DMS114 treated with DMSO at 0.1 percent for 48 hours (cell line): ENCODE results near the gene LMF1.
"Not testable (repeated sequence)": the region's sequence is repeated elsewhere in the genome, so short reads cannot be mapped to it uniquely, and the experiment has no call there.

Experiments
- DNase-seq: peaks from one replicate; lab custom pipeline; 2025; ENCODE audit not compliant: unreplicated experiment; lab: John Stamatoyannopoulos, UW

The LMF1 gene

DNA sequence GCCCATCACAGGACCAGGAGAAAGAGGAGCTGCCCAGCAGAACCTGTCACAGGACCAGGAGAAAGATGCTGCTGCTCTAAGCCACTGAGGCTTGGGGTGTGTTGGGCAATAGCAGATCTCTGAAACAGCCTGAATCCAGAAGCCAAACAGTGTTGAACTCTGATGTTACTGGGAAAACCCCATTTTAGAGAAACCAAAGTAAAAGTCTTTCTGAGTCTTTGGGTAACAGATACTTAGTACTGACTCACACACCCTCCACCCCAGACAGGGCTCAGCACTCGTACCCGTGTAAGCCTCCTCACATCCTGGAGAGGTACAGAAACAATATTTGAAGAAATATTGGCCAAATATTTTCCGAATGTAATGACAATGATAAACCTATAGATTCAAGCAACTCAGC is 87.4 kb downstream of the LMF1 start:
- no peak for DNase-seq

DNA sequence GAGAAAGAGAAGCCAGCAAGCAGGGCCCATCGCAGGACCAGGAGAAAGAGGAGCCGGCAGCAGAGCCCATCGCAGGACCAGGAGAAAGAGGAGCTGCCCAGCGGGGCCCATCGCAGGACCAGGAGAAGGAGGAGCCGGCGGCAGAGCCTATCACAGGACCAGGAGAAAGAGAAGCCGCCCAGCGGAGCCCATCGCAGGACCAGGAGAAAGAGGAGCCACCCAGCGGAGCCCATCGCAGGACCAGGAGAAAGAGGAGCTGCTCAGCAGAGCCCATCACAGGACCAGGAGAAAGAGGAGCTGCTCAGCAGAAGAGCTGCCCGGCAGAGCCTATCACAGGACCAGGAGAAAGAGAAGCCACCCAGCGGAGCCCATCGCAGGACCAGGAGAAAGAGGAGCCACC is 88.1 kb downstream of the LMF1 start:
- not testable (repeated sequence) for DNase-seq

DNA sequence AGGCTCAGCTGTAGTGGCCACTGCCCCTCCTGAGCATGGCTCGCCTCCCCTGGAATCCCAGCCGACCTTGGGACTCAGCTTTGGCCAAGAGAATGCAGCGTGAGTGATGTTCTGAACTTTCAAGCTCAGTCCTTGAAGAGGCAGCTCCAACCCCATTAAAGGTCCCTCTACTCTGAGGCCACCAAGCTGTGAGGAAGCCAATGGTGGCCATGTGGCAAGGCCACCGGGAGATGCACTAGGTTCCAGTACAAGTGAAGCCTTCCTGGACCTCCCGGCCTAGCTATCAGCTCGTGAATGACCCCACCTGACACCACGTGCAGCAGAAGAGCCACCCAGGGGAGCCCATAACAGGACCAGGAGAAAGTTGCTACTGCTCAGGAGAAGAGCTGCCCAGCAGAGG is 88.5 kb downstream of the LMF1 start:
- DNase-seq: no peak

DNA sequence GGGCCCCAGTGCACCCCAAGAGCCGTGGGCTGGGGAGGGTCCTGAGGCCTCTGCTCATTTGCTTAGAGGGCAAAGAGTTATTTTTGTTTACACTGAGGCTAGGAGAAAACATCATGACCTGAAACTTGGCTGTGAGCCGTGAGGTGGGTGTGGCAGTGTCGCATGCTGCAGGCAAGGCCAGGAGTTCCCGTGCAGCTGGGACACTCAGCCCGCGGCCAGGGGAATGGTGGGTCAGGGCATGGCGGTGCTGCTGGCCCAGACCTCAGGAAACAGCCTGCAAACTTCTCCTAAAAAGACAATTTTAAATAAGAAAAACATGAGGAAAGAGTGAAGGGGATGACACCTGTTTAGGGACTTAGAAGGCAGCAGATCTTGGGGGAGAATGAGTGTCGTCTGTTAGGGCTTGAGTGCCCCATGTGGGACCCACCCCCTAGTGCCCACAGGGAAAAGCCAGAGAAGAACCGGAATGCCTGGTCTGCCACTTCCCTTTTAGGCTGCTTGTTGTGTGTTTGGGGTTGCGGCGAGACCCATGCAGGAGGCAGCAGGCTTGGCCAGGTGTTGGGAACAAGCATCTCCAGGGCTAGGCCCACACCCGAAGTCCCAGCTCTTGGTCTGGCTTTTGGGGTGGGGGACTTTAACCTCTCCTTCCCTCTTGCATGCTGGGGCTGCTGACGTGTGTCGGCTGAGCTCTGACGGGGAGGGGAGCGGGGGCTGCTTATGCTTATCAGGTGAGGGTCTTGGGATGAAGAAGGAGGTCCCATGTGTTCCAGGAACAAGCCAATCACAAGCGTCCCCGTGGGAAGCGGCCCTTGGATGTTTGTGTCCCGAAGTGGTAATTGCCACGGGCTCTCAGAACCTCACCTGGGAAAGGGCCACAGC is 89.3 kb downstream of the LMF1 start:
- no peak for DNase-seq

DNA sequence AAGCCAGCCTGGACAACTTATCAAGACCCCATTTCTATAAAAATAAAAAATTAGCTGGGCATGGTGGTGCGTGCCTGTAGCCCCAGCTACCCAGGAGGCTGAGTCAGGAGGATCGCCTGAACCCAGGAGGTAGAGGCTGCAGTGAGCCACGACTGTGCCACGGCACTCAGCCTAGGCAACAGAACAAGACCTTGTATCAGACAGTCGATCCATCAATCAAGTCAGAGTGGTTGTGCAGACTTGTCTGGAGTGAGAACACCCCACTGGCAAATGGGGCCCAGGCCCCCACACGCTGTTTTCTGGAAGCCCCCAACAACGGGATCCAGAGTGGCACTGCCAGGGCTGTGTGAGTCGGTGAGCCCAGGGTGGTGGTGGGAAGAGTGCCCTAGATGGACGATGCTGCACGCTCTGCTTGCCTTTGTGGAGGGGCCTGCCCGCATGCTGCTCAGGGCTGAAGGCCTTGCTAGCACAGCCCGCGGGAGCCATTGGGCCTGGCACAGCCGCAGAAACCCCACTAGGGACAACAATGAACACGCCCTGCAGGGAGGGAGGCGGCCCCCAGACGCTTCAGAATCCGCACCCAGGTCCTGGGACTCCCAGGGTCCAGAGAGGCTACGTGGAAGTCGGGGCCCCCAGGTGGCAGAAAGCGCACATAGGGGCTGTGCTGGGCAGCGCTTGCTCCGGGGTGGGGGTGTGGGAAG is 90.2 kb downstream of the LMF1 start:
- DNase-seq: no peak

DNA sequence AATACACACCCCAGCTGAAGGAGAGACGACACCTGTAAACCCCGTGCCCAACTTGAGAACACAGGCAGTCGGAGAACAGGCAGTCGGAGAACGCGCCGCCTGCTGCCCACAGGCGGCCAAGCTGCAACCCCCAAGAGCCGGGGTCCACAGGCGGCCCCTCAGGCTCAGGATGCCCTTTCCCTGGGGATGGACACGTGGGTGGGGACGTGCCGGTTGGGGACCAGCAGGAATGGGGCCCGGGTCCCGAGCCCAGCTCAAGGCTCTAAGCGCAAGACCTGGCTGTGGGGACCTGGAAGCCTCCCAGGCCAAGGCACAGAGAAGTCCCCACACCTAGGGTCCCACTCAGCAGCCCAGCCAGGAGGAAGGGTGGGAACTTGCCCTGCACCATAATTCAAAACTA is 90.8 kb downstream of the LMF1 start:
- no peak for DNase-seq

DNA sequence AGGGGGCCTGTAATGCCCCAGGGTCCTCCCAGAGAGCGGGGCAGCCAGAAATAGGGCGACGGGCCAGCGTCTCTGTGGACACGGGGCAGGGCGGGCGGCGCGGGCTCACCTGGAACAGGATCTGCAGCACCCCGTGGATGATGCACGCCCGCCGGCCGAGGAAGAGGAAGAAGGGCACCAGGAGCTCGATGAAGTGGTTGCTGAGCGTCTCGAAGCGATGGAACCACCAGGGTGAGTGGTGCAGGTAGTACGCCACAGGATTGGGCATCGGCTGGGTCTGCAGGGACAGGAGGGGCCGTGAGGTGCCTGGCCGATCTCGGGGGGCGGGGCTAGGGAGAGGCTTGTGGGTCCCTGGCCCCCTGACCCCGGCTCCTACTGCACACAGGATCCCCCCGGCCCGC is 91.3 kb downstream of the LMF1 start:
- DNase-seq: no peak

DNA sequence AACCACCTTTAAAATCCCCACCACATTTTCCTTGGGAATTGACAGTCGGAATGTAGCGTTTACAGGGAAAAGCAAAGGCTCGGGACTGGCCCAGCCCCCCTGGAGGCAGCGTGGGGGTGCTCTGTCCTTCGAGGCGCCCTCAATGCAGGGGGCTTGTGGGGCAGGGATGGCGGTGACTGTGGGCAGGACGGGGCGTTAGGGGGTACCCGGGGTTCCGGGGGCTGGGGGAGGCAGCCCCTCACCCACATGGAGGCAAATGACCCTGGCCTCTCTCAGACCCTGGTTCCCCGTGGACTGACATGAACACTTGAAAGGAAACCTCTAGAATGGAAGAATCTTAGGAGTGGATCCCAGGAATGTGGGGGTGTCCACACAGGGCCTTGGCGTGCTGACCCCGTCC is 91.9 kb downstream of the LMF1 start:
- DNase-seq: no peak

DNA sequence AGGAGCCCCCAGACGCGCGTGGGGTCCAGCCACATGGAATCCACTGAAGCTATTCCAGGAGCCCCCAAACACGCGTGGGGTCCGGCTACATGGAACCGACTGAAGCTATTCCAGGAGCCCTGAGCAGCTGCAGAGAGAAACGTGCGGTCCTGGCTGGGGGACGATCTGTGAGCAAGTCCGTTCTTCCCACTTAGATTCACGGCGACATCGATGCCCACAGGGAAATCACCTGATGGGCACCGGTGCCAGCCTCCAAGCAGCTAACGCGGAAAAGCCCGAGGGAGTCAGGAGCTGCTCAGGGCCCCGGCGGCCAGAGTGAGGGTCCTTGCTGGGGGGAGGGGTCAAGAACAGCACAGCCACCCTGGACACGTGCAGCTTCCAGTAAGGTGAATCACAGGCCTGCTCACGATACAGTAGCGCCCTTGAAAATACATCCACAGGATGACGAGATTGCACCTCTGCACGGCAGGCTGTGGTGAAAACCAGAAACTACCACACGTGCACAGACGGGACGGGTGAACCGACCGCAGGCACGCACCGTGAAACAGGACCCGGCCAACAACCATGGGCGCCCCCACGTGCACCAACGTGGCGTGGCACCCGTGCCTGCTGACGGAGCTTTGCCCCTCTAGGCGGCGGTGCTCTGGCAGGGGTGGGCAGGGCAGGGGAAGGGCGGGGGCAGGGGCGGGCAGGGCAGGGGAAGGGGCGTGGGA is 92.6 kb downstream of the LMF1 start:
- no peak for DNase-seq

DNA sequence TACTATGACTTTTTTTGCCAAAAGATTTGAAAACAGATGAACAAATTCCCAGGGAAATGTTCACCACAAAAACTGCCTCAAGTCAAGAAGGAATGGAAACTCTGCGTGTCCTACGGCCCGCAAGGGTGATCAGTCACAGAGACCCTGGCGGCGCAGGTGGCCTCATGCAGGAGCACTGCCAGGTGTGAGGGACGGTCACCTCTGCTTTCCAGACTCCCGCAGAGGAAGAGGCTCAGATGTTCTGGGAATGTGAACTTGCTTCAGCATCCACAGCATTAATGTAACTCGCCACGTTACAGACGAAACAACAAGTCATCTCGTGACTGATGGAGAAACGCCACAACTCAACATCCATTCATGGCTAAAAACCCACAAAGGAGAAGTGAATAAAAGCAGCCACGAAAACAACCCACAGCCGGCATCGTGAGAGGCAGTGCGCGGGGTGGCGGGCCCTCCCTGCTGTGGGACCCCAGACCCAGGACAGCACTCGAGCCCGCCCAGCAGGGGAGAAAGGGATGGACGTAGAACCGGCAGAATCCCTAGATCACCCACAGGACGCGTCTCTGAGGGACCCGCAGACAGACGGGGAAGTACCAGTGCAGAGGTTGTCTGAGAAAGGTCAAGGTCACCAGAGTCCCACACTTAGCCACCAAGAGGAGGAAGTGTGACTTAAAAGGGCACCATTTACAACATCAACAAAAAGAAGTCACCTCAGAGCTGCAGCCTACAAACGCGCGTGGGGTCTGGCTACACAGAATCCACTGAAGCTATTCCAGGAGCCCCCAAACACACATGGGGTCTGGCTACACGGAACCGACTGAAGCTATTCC is 93.3 kb downstream of the LMF1 start:
- no peak for DNase-seq

DNA sequence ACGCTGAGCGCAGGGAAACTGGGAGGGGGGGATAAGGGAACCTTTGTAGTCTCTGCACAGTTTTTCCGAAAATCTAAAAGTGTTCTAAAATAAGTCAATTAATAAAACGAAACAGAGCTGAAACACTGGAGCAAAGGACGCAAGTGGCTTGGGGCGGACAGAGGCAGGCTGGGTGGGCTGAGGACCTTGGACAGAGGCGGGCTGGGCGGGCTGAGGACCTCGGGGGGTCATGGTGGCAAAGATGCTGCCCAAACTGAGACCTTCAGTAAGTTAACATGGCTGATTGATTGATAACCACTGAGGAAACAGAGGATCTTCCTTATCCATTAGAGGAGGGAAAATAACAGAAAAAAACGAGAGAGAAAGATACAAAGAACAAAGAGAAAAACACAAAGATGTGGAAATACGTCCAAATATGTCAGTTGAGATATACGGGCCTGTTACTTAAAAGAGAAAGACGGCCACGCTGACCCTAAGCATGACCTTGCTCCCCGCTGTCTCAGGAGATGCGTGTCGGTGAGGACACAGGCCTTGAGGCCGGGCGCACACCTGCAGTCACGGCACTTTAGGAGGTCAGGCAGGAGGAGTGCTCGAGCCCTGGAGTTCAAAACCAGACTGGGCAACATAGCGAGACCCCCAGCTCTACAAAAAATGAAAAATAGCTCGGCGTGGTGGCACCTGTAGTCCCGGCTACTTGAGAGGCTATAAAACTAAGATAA is 94.1 kb downstream of the LMF1 start:
- DNase-seq: no peak

DNA sequence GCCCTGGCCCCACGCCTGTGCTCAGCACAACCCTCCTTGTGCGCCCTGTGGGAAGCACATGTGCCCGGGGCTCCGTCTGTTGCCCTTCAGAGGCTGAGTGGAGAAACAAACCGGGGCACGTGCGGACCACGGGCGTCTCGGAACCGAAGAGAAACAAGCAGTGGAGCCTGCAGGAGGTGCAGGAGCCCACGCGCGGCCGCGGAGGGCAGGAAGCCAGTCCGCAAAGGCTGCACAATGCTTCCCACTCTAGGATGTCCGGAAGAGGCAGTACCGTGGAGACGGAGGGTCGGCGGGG is 94.8 kb downstream of the LMF1 start:
- DNase-seq: no peak

DNA sequence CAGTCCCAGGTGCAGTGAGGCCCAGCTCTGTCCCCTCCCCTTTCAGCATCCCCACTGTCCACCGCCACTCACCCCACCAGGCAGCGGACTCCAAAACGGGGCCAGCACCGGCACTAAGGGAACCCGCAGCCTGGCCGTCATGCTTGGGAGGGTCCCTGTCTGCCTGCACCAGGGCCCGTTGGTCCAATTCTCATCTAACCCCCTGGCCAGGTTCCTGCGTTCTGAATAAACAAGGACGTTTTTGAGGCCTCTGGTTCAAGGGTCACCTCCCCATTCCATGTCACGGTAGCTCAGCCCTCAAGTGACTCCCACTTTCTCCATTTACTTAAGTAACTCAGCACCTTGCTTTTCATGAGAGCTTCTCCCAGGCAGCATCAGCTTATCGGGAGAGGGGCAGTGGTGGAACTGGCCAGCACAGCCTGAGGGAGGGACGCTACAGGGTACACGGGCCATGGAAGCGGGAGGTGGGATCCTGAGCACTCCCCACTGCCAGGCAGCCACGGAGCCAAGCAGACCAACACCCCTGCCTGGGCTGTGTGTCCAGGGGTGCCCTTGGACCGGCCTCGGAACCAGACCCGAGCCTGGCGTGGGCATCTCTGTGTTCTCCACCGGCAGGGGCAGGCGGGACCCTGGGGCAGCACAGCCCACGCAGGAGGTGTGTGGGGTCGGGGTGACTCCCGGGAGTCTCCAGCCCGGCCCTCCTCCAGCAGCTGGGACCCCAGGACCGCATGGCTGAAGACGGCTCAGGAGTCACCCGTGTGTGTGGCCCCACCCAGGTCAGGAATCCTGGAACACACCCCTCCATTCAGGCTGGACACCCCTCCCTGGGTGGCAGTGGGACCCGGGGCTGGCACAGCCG is 95.4 kb downstream of the LMF1 start:
- DNase-seq: no peak

DNA sequence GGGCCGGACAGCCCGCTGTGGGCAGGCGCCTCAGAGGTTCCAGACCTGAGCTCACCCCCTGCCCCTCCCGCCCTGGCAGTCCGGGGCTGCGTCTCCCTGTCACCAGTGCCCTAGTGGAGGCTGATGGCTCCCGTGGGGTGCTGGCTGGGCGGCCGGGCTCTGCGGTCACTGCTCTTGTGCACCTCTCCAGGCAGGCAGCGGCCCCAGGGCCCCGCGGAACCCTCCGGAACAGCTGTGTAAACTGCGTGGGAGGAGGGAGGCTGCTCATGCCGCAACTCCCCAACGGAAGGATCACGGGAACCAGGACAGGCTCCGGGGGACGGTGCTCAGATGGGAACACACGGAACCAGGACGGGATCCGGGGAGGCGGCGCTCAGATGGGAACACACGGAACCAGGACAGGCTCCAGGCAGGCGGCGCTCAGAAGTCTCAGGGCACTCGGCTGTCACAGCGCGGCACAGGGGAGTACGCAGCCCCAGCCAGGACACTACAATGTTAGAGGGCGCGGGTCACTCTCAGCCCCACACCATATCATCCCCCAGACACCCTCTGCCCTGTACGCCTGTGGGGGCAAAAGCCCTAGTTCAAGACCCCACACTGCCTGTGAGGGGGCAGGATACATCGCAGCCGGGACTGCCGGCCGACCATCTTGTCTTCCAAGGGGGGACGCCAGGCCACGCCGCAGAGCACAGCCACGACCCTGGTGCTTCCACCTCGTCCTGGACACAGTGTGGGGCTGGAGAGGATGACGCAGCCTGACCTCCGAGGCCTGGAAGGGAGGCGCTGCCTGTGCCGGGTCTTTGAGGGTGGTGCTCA is 96.2 kb downstream of the LMF1 start:
- DNase-seq: no peak

DNA sequence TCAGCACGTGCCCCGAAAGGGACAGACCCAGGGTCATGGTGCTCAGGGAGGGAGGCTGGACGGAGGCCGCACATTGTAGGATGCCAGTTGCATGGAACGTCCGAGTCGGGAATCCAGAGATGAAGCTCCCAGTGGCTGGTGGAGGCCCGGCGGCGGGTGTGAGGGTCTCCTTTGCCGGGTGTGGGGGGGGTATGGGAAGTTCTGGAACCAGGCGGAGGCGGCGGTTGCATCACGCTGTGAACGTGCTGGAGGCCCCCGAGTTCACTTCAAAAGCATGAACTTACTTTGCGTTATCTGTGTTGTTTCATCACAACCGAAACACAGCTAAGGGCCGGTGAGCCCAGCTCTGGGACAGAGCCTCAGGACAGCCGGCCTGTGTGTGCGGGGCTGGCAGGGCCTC is 96.9 kb downstream of the LMF1 start:
- no peak for DNase-seq

DNA sequence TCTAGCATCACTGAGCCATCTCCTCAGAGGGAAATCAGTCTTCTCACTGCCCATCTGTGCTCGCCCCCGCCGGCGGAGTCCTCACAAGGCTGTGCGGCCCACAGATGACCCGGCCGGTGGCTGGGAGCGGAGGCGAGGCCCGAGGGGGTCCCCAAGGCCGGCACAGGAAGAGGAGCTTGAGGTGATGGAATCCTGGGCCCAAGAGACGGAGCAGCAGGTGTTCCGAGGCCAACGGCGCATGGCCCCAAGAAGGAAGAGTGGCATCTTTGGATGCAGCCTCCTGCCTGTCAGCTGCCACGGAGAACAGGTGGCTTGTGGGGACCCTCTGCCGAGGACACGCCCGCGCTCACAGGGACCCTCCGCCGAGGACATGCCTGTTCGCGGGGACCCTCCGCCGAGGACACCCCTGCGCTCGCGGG is 97.5 kb downstream of the LMF1 start:
- DNase-seq: no peak

DNA sequence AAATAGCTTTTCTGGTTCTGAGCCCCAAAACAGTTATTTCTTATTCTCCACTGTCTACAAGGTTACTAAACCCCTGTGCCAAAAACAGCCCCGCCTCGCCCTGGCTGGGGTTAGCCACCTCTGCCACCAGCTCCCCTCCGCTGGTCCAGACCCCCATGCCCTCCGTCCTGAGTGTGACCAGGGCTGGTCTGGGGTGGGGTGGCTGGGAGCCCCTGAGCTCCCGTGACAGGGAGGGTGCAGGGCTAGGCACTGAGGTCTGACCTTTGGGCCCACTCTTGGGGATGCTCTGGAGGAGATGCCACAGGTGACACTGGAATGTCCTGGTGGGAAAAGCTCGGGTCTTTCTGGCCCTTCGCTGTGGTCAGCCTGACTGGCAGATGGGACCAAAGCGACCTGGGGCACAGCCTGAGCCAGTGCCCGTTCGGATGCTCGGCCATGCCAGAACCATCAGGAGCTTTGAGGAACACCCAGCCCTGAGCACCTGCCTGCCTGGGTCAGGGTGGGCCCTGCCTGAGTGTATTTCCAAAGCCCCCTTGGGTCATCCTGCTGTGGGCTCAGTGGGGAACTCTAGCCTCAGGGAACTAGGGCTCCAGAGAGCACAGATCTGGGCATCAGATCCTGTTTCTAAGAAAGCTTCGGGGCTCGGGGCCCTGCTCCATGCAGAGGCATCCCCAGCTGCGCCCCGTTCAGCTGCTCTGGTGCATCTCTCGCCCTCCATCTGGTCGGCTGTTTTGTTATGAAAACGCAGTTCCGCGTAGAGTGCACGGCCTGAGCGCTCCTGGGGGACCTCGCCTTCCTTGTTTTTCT is 98.1 kb downstream of the LMF1 start:
- no peak for DNase-seq
